Testis (tissue), 3 donors: ENCODE data around the gene XXYLT1. TPM values are rescaled to one million over a fixed set of nuclear protein-coding genes. Genes with fewer than 3 reads are reported as not detected.

ENCODE experiments used
- DNase-seq: peaks from one replicate; pipeline ENCODE4 v3.0.0-alpha.2; 2019
- H3K27ac ChIP-seq, 2 donors: fragments of 200-600 bp; sonication (generic); one replicate each; pipeline ENCODE4 v1.5.1; 2019
- H3K27me3 ChIP-seq: fragments of 200-600 bp; sonication (generic); one replicate; pipeline ENCODE4 v1.5.1; 2019
- H3K36me3 ChIP-seq: fragments of 200-600 bp; sonication (generic); one replicate; pipeline ENCODE4 v1.5.1; 2017; ENCODE audit warnings: low read depth; ENCODE audit errors: missing control alignments
- H3K4me1 ChIP-seq: fragments of 200-600 bp; sonication (generic); one replicate; pipeline ENCODE4 v1.5.1; 2019
- H3K4me3 ChIP-seq, 2 donors: fragments of 200-600 bp; sonication (generic); one replicate each; pipeline ENCODE4 v1.5.1; 2017 to 2019
- H3K9me3 ChIP-seq: fragments of 200-600 bp; sonication (generic); one replicate; pipeline ENCODE4 v1.5.1; 2017
- POLR2A ChIP-seq: fragments of 450-650 bp; IDR thresholded peaks from one replicate; pipeline ENCODE4 v1.6.1; 2017; ENCODE audit warnings: antibody characterized with exemption, mild to moderate bottlenecking, moderate library complexity
- WGBS, 2 donors: methylation state at CpG; one replicate each; pipeline ENCODE4 v1.1.5; 2018; 5-methylcytosine and 5-hydroxymethylcytosine counted together
- intact Hi-C: fragments of 100-400 bp; cut with DNase I; formaldehyde crosslinking; loops from one replicate; pipeline ENCODE4 v1.15.1; 2023; ENCODE audit warnings: low total_unique reads
- polyA plus RNA-seq: library from polyadenylated mRNA; stranded (reverse); fragments of 350-450 nt; fragmentation: Illumina TruSeq; extraction: RNeasy Lipid Tissue Mini Kit (QIAGEN cat#74804); gene quantifications from one replicate; pipeline ENCODE4 v1.2.3, GENCODE V29; 2014; ENCODE audit warnings: low read depth, low replicate concordance; ENCODE audit not compliant: insufficient read depth
- total RNA-seq, 2 donors: library from RNA; depleted of rRNA; stranded (reverse); fragments of >200 nt; gene quantifications; one replicate each; pipeline ENCODE4 v1.2.3, GENCODE V29; 2016
- TF ChIP-seq, protein P1 (sequence below), 3 experiments: fragments of 450-650 bp in 2 of 3; fragments of 200-600 bp in 1 of 3; sonication (generic) in 1 of 3; IDR thresholded peaks; one replicate each; pipeline ENCODE4 v1.5.1; 2016 to 2019; ENCODE audit warnings: antibody characterized with exemption in 3 of 3, mild to moderate bottlenecking in 2 of 3, moderate library complexity in 1 of 3

Gene XXYLT1
- total and polyA plus RNA-seq, 3 donors from 2014 or later, result 7.2 to 12.5 (median 11.1) TPM

DNA sequence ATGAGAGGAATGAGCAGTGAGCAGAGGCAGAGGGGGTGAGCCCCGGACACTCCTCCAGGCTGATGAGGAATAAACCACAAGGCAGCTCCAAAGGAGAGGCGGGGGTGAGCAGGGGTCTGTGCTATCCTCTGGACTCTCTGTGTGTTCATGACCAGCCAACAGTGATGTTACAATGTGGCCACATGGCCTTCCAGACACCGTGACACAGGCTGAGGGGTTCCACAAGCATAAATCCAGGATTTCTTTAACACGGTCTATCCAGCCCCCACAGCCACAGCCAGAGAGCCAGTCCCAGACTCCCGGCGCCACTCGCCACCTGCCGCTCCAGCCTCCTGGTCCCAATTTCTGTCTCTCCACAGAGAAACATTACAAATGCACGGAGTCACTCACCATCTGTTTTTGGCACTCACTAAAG, 24.4 kb downstream of the XXYLT1 start:
- WGBS, 2 donors, result 90 to 97% methylated on average over 8 to 9 of the region's 9 CpGs
- DNase-seq, result peak; percentile 7
- Histone ChIP-seq H3K36me3 (no peaks in the 10 kb centered on the region), H3K4me3 (no peak overlapping the region), H3K9me3 (no peaks in the 10 kb centered on the region), H3K27ac (no peak overlapping the region), H3K4me1 (no peaks in the 10 kb centered on the region), H3K27me3 (no peaks in the 10 kb centered on the region)
- intact Hi-C loops, result no loop called here
- TF ChIP-seq POLR2A, result no peak
- TF ChIP-seq, protein P1, sequence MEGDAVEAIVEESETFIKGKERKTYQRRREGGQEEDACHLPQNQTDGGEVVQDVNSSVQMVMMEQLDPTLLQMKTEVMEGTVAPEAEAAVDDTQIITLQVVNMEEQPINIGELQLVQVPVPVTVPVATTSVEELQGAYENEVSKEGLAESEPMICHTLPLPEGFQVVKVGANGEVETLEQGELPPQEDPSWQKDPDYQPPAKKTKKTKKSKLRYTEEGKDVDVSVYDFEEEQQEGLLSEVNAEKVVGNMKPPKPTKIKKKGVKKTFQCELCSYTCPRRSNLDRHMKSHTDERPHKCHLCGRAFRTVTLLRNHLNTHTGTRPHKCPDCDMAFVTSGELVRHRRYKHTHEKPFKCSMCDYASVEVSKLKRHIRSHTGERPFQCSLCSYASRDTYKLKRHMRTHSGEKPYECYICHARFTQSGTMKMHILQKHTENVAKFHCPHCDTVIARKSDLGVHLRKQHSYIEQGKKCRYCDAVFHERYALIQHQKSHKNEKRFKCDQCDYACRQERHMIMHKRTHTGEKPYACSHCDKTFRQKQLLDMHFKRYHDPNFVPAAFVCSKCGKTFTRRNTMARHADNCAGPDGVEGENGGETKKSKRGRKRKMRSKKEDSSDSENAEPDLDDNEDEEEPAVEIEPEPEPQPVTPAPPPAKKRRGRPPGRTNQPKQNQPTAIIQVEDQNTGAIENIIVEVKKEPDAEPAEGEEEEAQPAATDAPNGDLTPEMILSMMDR (IDR thresholded peaks at IDR 0.05), result no peak

DNA sequence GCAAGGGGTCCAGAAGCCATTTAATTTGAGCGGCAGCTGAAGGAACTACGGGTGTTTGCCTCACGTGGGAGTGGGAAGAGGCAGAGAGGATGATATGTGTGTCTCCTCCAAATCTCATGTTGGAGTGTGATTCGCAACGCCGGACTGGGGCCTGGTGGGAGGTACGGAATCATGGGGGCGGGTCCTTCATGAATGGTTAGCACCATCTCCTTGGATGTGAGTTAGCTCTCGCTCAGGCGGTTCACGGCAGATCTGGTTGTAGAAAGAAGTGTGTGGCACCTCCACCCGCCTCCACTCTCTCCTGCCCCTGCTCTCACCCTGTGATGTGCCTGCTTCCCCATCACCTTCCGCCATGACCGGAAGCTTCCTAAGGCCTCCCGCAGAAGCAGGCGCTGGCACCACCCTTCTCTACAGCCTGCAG, 25.4 kb downstream of the XXYLT1 start:
- no peaks in the 10 kb centered on the region for H3K9me3 ChIP-seq
- intact Hi-C loops, result no loop called here
- H3K36me3 ChIP-seq, result no peaks in the 10 kb centered on the region
- TF ChIP-seq, protein P1 (IDR thresholded peaks at IDR 0.05), result no peak
- TF ChIP-seq POLR2A, result no peak
- peak; percentile 8 for DNase-seq
- H3K27ac ChIP-seq, result no peak overlapping the region
- peaks cover 3% of the 10 kb centered on the region for H3K4me1 ChIP-seq
- no peak overlapping the region for H3K4me3 ChIP-seq
- 92 to 99% methylated on average over 11 to 16 of the region's 16 CpGs for WGBS, 2 donors
- no peaks in the 10 kb centered on the region for H3K27me3 ChIP-seq

- H3K36me3 ChIP-seq, result no peaks in the 10 kb centered on the region
- H3K27ac ChIP-seq, result no peak overlapping the region
- TF ChIP-seq POLR2A, result no peak
- TF ChIP-seq, protein P1 (IDR thresholded peaks at IDR 0.05), result no peak
- WGBS, 2 donors, result 89 to 91% methylated on average over 12 of the region's 12 CpGs
- peaks cover 27% of the 10 kb centered on the region for H3K4me1 ChIP-seq
- H3K9me3 ChIP-seq, result no peaks in the 10 kb centered on the region
- DNase-seq, result peak; percentile 11
- intact Hi-C loops, result no loop called here
- no peak overlapping the region for H3K4me3 ChIP-seq
- H3K27me3 ChIP-seq, result no peaks in the 10 kb centered on the region
Measured at GRCh38 chr3:195241592-195242355, 29.2 kb downstream of the XXYLT1 start.

GRCh38 chr3:195240939-195241338, 30.0 kb downstream of the XXYLT1 start:
- Histone ChIP-seq H3K27ac (peak overlapping the region in 1 of 2 donors; percentile 36), H3K27me3 (no peaks in the 10 kb centered on the region)
- 75 to 76% methylated on average over 6 of the region's 6 CpGs for WGBS, 2 donors

More at GRCh38 chr3:195240939-195241338, 30.0 kb downstream of the XXYLT1 start:
- no peak for DNase-seq
- Histone ChIP-seq H3K9me3 (no peaks in the 10 kb centered on the region), H3K36me3 (no peaks in the 10 kb centered on the region), H3K4me1 (peaks cover 27% of the 10 kb centered on the region), H3K4me3 (no peak overlapping the region)
- intact Hi-C loops, result no loop called here
- TF ChIP-seq, protein P1 (IDR thresholded peaks at IDR 0.05), result no peak
